Osteoblast (primary cell): ENCODE results near the gene TMEM184A. TPM values are rescaled to one million over a fixed set of nuclear protein-coding genes. Genes with fewer than 3 reads are reported as not detected.

Experiments used
- DNase-seq: peaks from one replicate; pipeline ENCODE4 v3.0.0; 2011; ENCODE audit warnings: low spot score, mixed read lengths; ENCODE audit not compliant: insufficient read length; ENCODE audit errors: missing footprints
- H2AFZ ChIP-seq: 2 replicates; pipeline ENCODE4 v1.6.0; 2011; ENCODE audit warnings: mild to moderate bottlenecking, low read length
- H3K27ac ChIP-seq: 2 replicates; pipeline ENCODE4 v1.5.1; 2011; ENCODE audit warnings: mild to moderate bottlenecking, low read depth, low read length, moderate library complexity
- H3K27me3 ChIP-seq: 2 replicates; pipeline ENCODE4 v1.6.0; 2012; ENCODE audit warnings: mild to moderate bottlenecking, control low read depth, inconsistent platforms, low read length, moderate library complexity; ENCODE audit not compliant: insufficient read depth
- H3K36me3 ChIP-seq: 2 replicates; pipeline ENCODE4 v1.5.1; 2011; ENCODE audit warnings: mild to moderate bottlenecking, low read length, control low read depth, moderate library complexity; ENCODE audit not compliant: insufficient read depth
- H3K4me1 ChIP-seq: 2 replicates; pipeline ENCODE4 v1.5.1; 2011; ENCODE audit warnings: mild to moderate bottlenecking, low read length, control low read depth, moderate library complexity; ENCODE audit not compliant: insufficient read depth
- H3K4me2 ChIP-seq: 2 replicates; pipeline ENCODE4 v1.6.0; 2011; ENCODE audit warnings: mild to moderate bottlenecking, low read length; ENCODE audit not compliant: insufficient read depth
- H3K4me3 ChIP-seq: fragments of 200-600 bp; sonication (generic); 3 replicates; pipeline ENCODE4 v1.5.1; 2012; ENCODE audit warnings: mild to moderate bottlenecking, low read length, inconsistent platforms; ENCODE audit not compliant: insufficient read depth
- H3K79me2 ChIP-seq: 2 replicates; pipeline ENCODE4 v1.6.0; 2012; ENCODE audit warnings: mild to moderate bottlenecking, low read length, control low read depth, inconsistent platforms; ENCODE audit not compliant: insufficient read depth
- H3K9me3 ChIP-seq: 2 replicates; pipeline ENCODE4 v1.5.1; 2011; ENCODE audit warnings: low read depth, low read length, control low read depth
- H4K20me1 ChIP-seq: 2 replicates; pipeline ENCODE4 v1.6.0; 2012; ENCODE audit warnings: mild to moderate bottlenecking, low read length, control low read depth; ENCODE audit not compliant: insufficient read depth
- total RNA-seq: library from RNA; depleted of rRNA; stranded (reverse); fragments of >200 nt; gene quantifications from 2 replicates; pipeline ENCODE4 v1.2.3, GENCODE V29; 2012
- TF ChIP-seq, protein P1 (sequence below): IDR thresholded peaks from 2 replicates; pipeline ENCODE4 v1.5.1; 2011; ENCODE audit warnings: mild to moderate bottlenecking, low read depth, low read length, moderate library complexity; ENCODE audit errors: extremely low read depth

The TMEM184A gene
- total RNA-seq, 1 donor, result under 0.01 TPM

DNA sequence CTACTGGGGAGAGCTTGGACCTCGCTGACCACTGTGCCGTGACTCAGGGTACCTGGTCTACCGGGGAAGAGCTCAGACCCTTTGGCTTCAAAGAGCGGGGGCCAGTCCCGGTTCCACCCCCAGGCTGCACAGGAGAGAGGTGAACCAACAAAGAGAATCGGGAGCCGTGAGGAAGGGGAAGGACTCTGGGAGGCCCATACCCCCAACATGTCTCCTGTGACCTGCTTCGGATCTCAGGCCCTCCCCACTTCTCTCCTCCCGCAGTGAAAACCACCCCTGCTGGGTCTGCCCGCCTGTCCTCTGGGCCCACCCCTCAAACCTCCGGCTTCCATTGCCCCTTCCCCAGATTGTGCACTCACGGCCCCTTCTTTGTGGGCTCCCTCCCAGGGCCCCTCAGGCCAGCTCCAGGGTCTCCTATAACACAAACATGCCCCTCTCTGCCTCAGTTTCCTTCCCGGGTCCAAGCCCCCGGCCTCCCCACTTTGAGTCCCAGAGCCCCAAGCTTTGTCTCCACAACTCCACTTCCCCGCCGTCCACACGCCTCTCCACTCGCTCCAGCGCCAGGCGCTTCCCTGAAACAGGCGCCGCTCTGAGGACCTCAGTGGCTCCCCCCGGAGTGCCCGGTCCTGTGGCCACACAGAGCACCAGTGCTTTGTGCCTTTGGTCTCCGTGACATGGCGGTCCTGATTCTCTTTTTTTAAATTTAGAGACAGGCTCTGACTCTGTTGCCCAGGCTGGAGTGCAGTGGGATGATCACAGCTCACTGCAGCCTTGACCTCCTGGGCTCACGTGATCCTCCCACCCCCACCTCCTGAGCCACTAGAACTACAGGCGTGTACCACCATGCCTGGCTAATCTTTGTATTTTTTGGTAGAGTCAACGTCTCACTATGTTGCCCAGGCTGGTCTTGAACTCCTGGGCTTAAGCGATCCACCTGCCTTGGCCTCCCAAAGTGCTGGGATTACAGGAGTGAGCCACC, 44.3 kb downstream of the TMEM184A start:
- no peaks in the 10 kb centered on the region for H3K27me3 ChIP-seq
- no peak overlapping the region for H3K4me2 ChIP-seq
- no peak overlapping the region for H3K4me3 ChIP-seq
- TF ChIP-seq, protein P1, sequence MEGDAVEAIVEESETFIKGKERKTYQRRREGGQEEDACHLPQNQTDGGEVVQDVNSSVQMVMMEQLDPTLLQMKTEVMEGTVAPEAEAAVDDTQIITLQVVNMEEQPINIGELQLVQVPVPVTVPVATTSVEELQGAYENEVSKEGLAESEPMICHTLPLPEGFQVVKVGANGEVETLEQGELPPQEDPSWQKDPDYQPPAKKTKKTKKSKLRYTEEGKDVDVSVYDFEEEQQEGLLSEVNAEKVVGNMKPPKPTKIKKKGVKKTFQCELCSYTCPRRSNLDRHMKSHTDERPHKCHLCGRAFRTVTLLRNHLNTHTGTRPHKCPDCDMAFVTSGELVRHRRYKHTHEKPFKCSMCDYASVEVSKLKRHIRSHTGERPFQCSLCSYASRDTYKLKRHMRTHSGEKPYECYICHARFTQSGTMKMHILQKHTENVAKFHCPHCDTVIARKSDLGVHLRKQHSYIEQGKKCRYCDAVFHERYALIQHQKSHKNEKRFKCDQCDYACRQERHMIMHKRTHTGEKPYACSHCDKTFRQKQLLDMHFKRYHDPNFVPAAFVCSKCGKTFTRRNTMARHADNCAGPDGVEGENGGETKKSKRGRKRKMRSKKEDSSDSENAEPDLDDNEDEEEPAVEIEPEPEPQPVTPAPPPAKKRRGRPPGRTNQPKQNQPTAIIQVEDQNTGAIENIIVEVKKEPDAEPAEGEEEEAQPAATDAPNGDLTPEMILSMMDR, result no peak
- no peaks in the 10 kb centered on the region for H3K9me3 ChIP-seq
- H2AFZ ChIP-seq, result no peak overlapping the region
- peaks cover 22% of the 10 kb centered on the region for H3K4me1 ChIP-seq
- H3K79me2 ChIP-seq, result no peaks in the 10 kb centered on the region
- no peaks in the 10 kb centered on the region for H4K20me1 ChIP-seq
- H3K27ac ChIP-seq, result no peak overlapping the region
- DNase-seq, result no peak
- no peaks in the 10 kb centered on the region for H3K36me3 ChIP-seq

DNA sequence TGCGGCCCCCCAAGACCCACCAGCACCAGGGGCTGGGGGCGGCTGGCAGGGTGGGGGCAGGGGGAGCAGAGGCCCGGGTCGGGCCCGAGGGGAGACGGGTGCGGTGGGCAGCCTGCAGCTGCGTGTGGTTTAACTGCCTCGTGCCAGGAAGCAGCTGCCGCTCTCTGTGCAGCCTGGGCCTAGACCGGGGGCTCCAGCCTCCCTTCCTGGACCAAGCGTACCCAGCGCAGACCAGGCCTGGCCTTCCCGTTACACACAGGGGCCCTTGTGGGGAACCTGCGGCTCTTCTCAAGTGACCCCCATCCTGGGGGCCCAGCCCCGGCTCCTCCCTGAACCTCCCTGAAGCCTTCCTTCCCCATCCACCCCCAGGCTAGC, 45.2 kb downstream of the TMEM184A start:
- no peaks in the 10 kb centered on the region for H4K20me1 ChIP-seq
- TF ChIP-seq, protein P1, result no peak
- H3K27ac ChIP-seq, result no peak overlapping the region
- no peak overlapping the region for H3K4me2 ChIP-seq
- no peaks in the 10 kb centered on the region for H3K27me3 ChIP-seq
- no peaks in the 10 kb centered on the region for H3K79me2 ChIP-seq
- DNase-seq, result no peak
- no peaks in the 10 kb centered on the region for H3K9me3 ChIP-seq
- H2AFZ ChIP-seq, result no peak overlapping the region
- no peak overlapping the region for H3K4me3 ChIP-seq
- no peaks in the 10 kb centered on the region for H3K36me3 ChIP-seq
- peaks cover 22% of the 10 kb centered on the region for H3K4me1 ChIP-seq

DNA sequence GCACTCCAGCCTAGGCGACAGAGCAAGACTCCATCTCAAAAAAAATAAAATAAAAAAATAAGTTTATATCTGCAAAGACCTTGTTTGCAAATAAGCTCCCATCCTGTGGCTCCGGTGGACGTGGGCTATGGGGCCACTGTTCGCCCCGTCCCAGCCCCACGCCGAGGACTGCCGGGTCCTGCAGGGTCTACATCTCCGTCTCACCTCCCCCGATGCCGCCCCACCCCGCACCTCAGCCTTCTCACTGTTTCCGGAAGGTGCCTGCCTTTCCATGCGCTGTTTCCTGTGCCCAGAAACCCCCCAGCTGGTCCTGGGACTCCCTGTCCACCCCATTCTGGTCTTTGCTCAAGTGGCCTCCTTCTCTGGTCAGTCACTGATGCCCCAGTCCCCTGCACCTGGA, 46.8 kb downstream of the TMEM184A start:
- Histone ChIP-seq H3K27me3 (no peaks in the 10 kb centered on the region), H3K4me2 (no peak overlapping the region), H3K79me2 (no peaks in the 10 kb centered on the region), H3K27ac (no peak overlapping the region), H3K4me1 (peaks cover 16% of the 10 kb centered on the region), H3K9me3 (no peaks in the 10 kb centered on the region), H3K36me3 (no peaks in the 10 kb centered on the region), H3K4me3 (no peak overlapping the region), H4K20me1 (no peaks in the 10 kb centered on the region), H2AFZ (no peak overlapping the region)
- DNase-seq, result no peak
- TF ChIP-seq, protein P1, result no peak

DNA sequence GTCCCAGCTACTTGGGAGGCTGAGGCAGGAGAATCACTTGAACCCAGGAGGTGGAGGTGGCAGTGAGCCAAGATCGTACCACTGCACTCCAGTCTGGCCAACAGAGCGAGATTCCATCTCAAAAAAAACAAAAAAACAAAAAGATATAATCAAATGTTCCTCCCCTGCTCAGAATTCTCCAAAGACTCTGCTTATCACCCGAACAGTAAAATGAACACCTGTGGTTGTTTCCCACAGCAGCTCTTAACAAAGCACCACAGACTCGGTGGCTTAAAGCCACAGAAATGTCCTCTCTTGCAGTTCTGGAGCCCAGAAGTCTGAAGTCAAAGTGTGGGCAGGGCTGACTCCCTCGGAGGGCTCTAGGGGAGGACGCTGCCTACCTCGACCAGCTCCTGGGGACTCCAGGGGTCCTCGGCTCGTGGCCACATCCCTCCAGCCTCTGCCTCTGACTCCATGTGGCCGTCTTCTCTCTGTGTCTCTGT, 47.7 kb downstream of the TMEM184A start:
- no peak for DNase-seq

More for the DNA sequence above, 47.7 kb downstream of the TMEM184A start:
- TF ChIP-seq, protein P1, result no peak
- peaks cover 8% of the 10 kb centered on the region for H3K79me2 ChIP-seq
- H3K4me1 ChIP-seq, result peaks cover 11% of the 10 kb centered on the region
- peaks cover 6% of the 10 kb centered on the region for H4K20me1 ChIP-seq
- H3K36me3 ChIP-seq, result no peaks in the 10 kb centered on the region
- no peak overlapping the region for H3K27ac ChIP-seq
- no peak overlapping the region for H3K4me3 ChIP-seq
- H3K4me2 ChIP-seq, result no peak overlapping the region
- no peak overlapping the region for H2AFZ ChIP-seq
- H3K9me3 ChIP-seq, result no peaks in the 10 kb centered on the region
- no peaks in the 10 kb centered on the region for H3K27me3 ChIP-seq
